H1 (cell line): ENCODE data around the gene CDKL4.

Experiments
- BRCA1 ChIP-seq: IDR thresholded peaks from 2 replicates; pipeline ENCODE4 v1.6.1; 2012; ENCODE audit warnings: low read depth, low read length, improper control_type of control experiment
- E2F6 ChIP-seq: IDR thresholded peaks from 2 replicates; pipeline ENCODE4 v1.6.1; 2012; ENCODE audit warnings: inconsistent platforms
- EZH2 ChIP-seq: fragments of 200-600 bp; sonication (generic); IDR thresholded peaks from 2 replicates; pipeline ENCODE4 v1.7.1; 2012; ENCODE audit warnings: low read depth, mild to moderate bottlenecking, moderate library complexity, low read length, inconsistent platforms; ENCODE audit not compliant: severe bottlenecking
- FOSL1 ChIP-seq: IDR thresholded peaks from 2 replicates; pipeline ENCODE4 v1.6.1; 2011; ENCODE audit warnings: mild to moderate bottlenecking, low read depth, low read length, moderate library complexity; ENCODE audit not compliant: insufficient read depth
- JUND ChIP-seq: IDR thresholded peaks from 2 replicates; pipeline ENCODE4 v1.6.1; 2011; ENCODE audit warnings: mild to moderate bottlenecking, improper control_type of control experiment, low read length
- KDM1A ChIP-seq: fragments of 200-600, 300-600 bp; sonication (generic); IDR thresholded peaks from 2 replicates; pipeline ENCODE4 v1.7.1; 2016; ENCODE audit warnings: mild to moderate bottlenecking, low read length, borderline replicate concordance
- RAD21 ChIP-seq, 2 experiments: IDR thresholded peaks in 1 of 2; conservative IDR thresholded peaks in 1 of 2; 2 replicates each; pipeline ENCODE4 v1.6.1; 2011; ENCODE audit warnings: low read depth in 2 of 2, low read length in 2 of 2, improper control_type of control experiment in 1 of 2, inconsistent platforms in 1 of 2, mild to moderate bottlenecking in 1 of 2, moderate library complexity in 1 of 2
- RFX5 ChIP-seq: IDR thresholded peaks from 2 replicates; pipeline ENCODE4 v1.6.1; 2011; ENCODE audit warnings: low read depth, low read length, improper control_type of control experiment, borderline replicate concordance
- RXRA ChIP-seq: IDR thresholded peaks from 2 replicates; pipeline ENCODE4 v1.6.1; 2011; ENCODE audit warnings: low read depth, mild to moderate bottlenecking, low read length, moderate library complexity; ENCODE audit not compliant: insufficient read depth
- SIN3A ChIP-seq, 2 experiments: IDR thresholded peaks in 1 of 2; conservative IDR thresholded peaks in 1 of 2; 2 replicates each; pipeline ENCODE4 v1.6.1; 2011 to 2012; ENCODE audit warnings: low read length in 2 of 2, improper control_type of control experiment in 1 of 2, low read depth in 1 of 2, mild to moderate bottlenecking in 1 of 2
- TAF1 ChIP-seq: IDR thresholded peaks from 2 replicates; pipeline ENCODE4 v1.6.1; 2011; ENCODE audit warnings: mild to moderate bottlenecking, low read depth, low read length
- ZNF274 ChIP-seq: IDR thresholded peaks from 2 replicates; pipeline ENCODE4 v1.7.0; 2012; ENCODE audit warnings: low read length, borderline replicate concordance; ENCODE audit errors: extremely low read depth
- TF ChIP-seq, protein P1 (sequence below), 3 experiments: IDR thresholded peaks; 1 replicate in 2 of 3; 2 replicates in 1 of 3; pipeline versions ENCODE4 v1.5.1 to v1.6.1; 2011; ENCODE audit warnings: low read length in 3 of 3, mild to moderate bottlenecking in 3 of 3, inconsistent platforms in 2 of 3, low read depth in 1 of 3, moderate library complexity in 1 of 3; ENCODE audit not compliant: insufficient read depth in 1 of 3; ENCODE audit errors: control extremely low read depth in 1 of 3

- TF ChIP-seq E2F6 (no peak), RFX5 (no peak), JUND (no peak), TAF1 (no peak), SIN3A (conservative IDR thresholded peaks at IDR 0.05 in 1 of 2, IDR thresholded peaks at IDR 0.05 in 1 of 2; ENCODE audit: low read depth in 1 of 2, low read length in 2 of 2) (no peak), RAD21 (IDR thresholded peaks at IDR 0.05 in 1 of 2, conservative IDR thresholded peaks at IDR 0.05 in 1 of 2; ENCODE audit: low read depth in 2 of 2, low read length in 2 of 2) (no peak), KDM1A (no peak), ZNF274 (no peak), EZH2 (no peak), RXRA (no peak), FOSL1 (no peak), BRCA1 (no peak)
- TF ChIP-seq, protein P1, sequence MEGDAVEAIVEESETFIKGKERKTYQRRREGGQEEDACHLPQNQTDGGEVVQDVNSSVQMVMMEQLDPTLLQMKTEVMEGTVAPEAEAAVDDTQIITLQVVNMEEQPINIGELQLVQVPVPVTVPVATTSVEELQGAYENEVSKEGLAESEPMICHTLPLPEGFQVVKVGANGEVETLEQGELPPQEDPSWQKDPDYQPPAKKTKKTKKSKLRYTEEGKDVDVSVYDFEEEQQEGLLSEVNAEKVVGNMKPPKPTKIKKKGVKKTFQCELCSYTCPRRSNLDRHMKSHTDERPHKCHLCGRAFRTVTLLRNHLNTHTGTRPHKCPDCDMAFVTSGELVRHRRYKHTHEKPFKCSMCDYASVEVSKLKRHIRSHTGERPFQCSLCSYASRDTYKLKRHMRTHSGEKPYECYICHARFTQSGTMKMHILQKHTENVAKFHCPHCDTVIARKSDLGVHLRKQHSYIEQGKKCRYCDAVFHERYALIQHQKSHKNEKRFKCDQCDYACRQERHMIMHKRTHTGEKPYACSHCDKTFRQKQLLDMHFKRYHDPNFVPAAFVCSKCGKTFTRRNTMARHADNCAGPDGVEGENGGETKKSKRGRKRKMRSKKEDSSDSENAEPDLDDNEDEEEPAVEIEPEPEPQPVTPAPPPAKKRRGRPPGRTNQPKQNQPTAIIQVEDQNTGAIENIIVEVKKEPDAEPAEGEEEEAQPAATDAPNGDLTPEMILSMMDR (IDR thresholded peaks at IDR 0.05; ENCODE audit: control extremely low read depth in 1 of 3, insufficient read depth in 1 of 3, low read depth in 1 of 3, low read length in 3 of 3) = no peak
Observed at GRCh38 chr2:39133215-39133851, 110.4 kb downstream of the CDKL4 start.
